Inferior parietal cortex (tissue), 1 donor: Measurements from ENCODE around the gene APOD.
A peak's percentile ranks its signal among the peaks of the same experiment; 100 is the strongest.

Source experiments
- DNase-seq: peaks from one replicate; pipeline ENCODE4 v3.0.0-alpha.2; 2016; ENCODE audit errors: extremely low spot score

Gene APOD

GRCh38 chr3:195553268-195553667, 30.5 kb downstream of the APOD start:
- DNase-seq: no peak

GRCh38 chr3:195551381-195551978, 32.3 kb downstream of the APOD start:
- no peak for DNase-seq

- DNase-seq: no peak
These were observed 33.0 kb downstream of the APOD start for GRCh38 chr3:195550723-195551122.

GRCh38 chr3:195549931-195550519, 33.7 kb downstream of the APOD start:
- no peak for DNase-seq

- no peak for DNase-seq
These were observed 34.8 kb downstream of the APOD start for GRCh38 chr3:195548987-195549386.

- DNase-seq: no peak
These were observed 35.2 kb downstream of the APOD start for GRCh38 chr3:195548501-195548900.

GRCh38 chr3:195548006-195548405, 35.7 kb downstream of the APOD start:
- no peak for DNase-seq

- DNase-seq: no peak
These were observed 37.6 kb downstream of the APOD start for GRCh38 chr3:195546130-195546560.

- DNase-seq: no peak
These were observed 39.1 kb downstream of the APOD start for GRCh38 chr3:195544634-195545033.

GRCh38 chr3:195544230-195544536, 39.6 kb downstream of the APOD start:
- DNase-seq: no peak

- no peak for DNase-seq
These were observed 40.1 kb downstream of the APOD start for GRCh38 chr3:195543500-195544229.

GRCh38 chr3:195542698-195543499, 40.8 kb downstream of the APOD start, which contains the start of gene PPP1R2:
TSS of gene PPP1R2 (minus strand) at chr3:195543325. CDS start at chr3:195543025, 300 bp downstream.
- DNase-seq: peak; percentile 88

GRCh38 chr3:195542316-195542697, 41.4 kb downstream of the APOD start:
- peak; percentile 35 for DNase-seq

- no peak for DNase-seq
These were observed 43.2 kb downstream of the APOD start for GRCh38 chr3:195540511-195540910.

GRCh38 chr3:195540027-195540426, 43.7 kb downstream of the APOD start:
- DNase-seq: no peak

- no peak for DNase-seq
These were observed 44.3 kb downstream of the APOD start for GRCh38 chr3:195539479-195539878.

- no peak for DNase-seq
These were observed 45.7 kb downstream of the APOD start for GRCh38 chr3:195537995-195538394.

- no peak for DNase-seq
These were observed 48.4 kb downstream of the APOD start for GRCh38 chr3:195535293-195535692.

- DNase-seq: no peak
These were observed 50.9 kb downstream of the APOD start for GRCh38 chr3:195532834-195533233.

- no peak for DNase-seq
These were observed 51.4 kb downstream of the APOD start for GRCh38 chr3:195532345-195532744.

- no peak for DNase-seq
These were observed 52.1 kb downstream of the APOD start for GRCh38 chr3:195531683-195532082.

GRCh38 chr3:195526492-195526891, 57.2 kb downstream of the APOD start:
- no peak for DNase-seq
